Caco-2 (cell line): ENCODE results near the gene KRT6C. TPM values are rescaled to one million over a fixed set of nuclear protein-coding genes. Genes with fewer than 3 reads are reported as not detected.

ENCODE experiments used
- BruUV-seq: library from RNA; stranded (reverse); fragments of 400-500 nt; replicated peaks from 2 replicates; lab custom pipeline; 2021; lab: Mats Ljungman, UMichigan
- CTCF ChIA-PET: fragments of 300-600 bp; sonication (Branson Sonifier 250); formaldehyde crosslinking; loops from one replicate; lab custom pipeline; 2022; ENCODE audit warnings: antibody characterized with exemption; lab: Charles Lee
- POLR2A ChIA-PET: fragments of 300-600 bp; sonication (Branson Sonifier 250); formaldehyde crosslinking; loops from one replicate; lab custom pipeline; 2022; ENCODE audit warnings: antibody characterized with exemption; lab: Charles Lee
- DNase-seq, 2 experiments: peaks; one replicate each; pipeline versions ENCODE4 v3.0.0 to v3.0.0-alpha.2; 2020 to 2022
- H3K27me3 ChIP-seq: replicated peaks from 2 replicates; pipeline ENCODE4 v1.6.0; 2011; ENCODE audit warnings: low read length; ENCODE audit not compliant: control insufficient read depth, insufficient read depth
- H3K36me3 ChIP-seq: 2 replicates; pipeline ENCODE4 v1.5.1; 2011; ENCODE audit warnings: low read length; ENCODE audit not compliant: control insufficient read depth, insufficient read depth
- H3K4me1 ChIP-seq: fragments of 250-450 bp; sonication (Bioruptor Pico); 2 replicates; pipeline ENCODE4 v1.5.1; 2020; ENCODE audit warnings: mild to moderate bottlenecking
- H3K4me3 ChIP-seq: 2 replicates; pipeline ENCODE4 v1.5.1; 2011; ENCODE audit warnings: low read depth, mild to moderate bottlenecking, control low read depth, low read length
- H3K9me3 ChIP-seq: fragments of 250-450 bp; sonication (Bioruptor Pico); 2 replicates; pipeline ENCODE4 v1.5.1; 2020; ENCODE audit warnings: mild to moderate bottlenecking, moderate library complexity
- H3K27ac Mint-ChIP-seq: one replicate; pipeline ENCODE4 v1.8.0; 2022; ENCODE audit warnings: mixed read lengths; ENCODE audit not compliant: unreplicated experiment
- H3K27me3 Mint-ChIP-seq: one replicate; pipeline ENCODE4 v1.8.0; 2022; ENCODE audit warnings: mixed read lengths; ENCODE audit not compliant: insufficient read depth, unreplicated experiment
- H3K36me3 Mint-ChIP-seq: one replicate; pipeline ENCODE4 v1.8.0; 2022; ENCODE audit warnings: mild to moderate bottlenecking, mixed read lengths; ENCODE audit not compliant: insufficient read depth, unreplicated experiment
- H3K4me1 Mint-ChIP-seq: one replicate; pipeline ENCODE4 v1.8.0; 2022; ENCODE audit warnings: low read depth, mixed read lengths; ENCODE audit not compliant: unreplicated experiment
- H3K4me3 Mint-ChIP-seq: one replicate; pipeline ENCODE4 v1.8.0; 2022; ENCODE audit warnings: mild to moderate bottlenecking, moderate library complexity, mixed read lengths; ENCODE audit not compliant: unreplicated experiment
- H3K9me3 Mint-ChIP-seq: one replicate; pipeline ENCODE4 v1.8.0; 2022; ENCODE audit warnings: mixed read lengths; ENCODE audit not compliant: unreplicated experiment
- intact Hi-C: fragments of 100-400 bp; cut with micrococcal nuclease; formaldehyde crosslinking; loops from one replicate; pipeline ENCODE4 v1.10.0; 2022; ENCODE audit not compliant: unreplicated experiment
- total RNA-seq: library from RNA; stranded (reverse); gene quantifications from 2 replicates; pipeline ENCODE4 v1.2.3, GENCODE V29; 2022
- TF ChIP-seq, protein P1 (sequence below), 2 experiments: fragments of 200-600 bp in 1 of 2; IDR thresholded peaks; 1 replicate in 1 of 2; 2 replicates in 1 of 2; pipeline versions ENCODE4 v1.5.1 to v1.8.0; 2011 to 2022; ENCODE audit warnings: antibody characterized with exemption in 1 of 2, control low read depth in 1 of 2, inconsistent platforms in 1 of 2, low read depth in 1 of 2, low read length in 1 of 2, mild to moderate bottlenecking in 1 of 2, moderate library complexity in 1 of 2; ENCODE audit not compliant: insufficient read depth in 1 of 2, severe bottlenecking in 1 of 2, unreplicated experiment in 1 of 2

The KRT6C gene
- total RNA-seq, 1 experiment from 2014 or later: not detected

GRCh38 chr12:52513736-52514135, 40.1 kb upstream of the KRT6C start:
- POLR2A ChIA-PET: no interaction called here

GRCh38 chr12:52508211-52508610, 34.6 kb upstream of the KRT6C start:
- CTCF ChIA-PET: interaction anchor here (1.5 kb wide), 1 partner anchor 112 kb away, joined by 6 read pairs; no protein-coding TSS in a partner anchor
- intact Hi-C loops: no loop called here
- Histone ChIP-seq H3K27me3 (no peaks in the 10 kb centered on the region), H3K4me3 (no peak overlapping the region), H3K9me3 (0 out of 2 replicates have a peak, but pooled peaks cover 8% of the 10 kb centered on the region), H3K36me3 (no peaks in the 10 kb centered on the region), H3K4me1 (no peaks in the 10 kb centered on the region)
- peaks cover 9% of the 10 kb centered on the region for H3K9me3 Mint-ChIP-seq
- H3K27ac Mint-ChIP-seq: no peak overlapping the region
- BruUV-seq: no TSS peak
- POLR2A ChIA-PET: no interaction called here
- no peak for DNase-seq
- TF ChIP-seq, protein P1, sequence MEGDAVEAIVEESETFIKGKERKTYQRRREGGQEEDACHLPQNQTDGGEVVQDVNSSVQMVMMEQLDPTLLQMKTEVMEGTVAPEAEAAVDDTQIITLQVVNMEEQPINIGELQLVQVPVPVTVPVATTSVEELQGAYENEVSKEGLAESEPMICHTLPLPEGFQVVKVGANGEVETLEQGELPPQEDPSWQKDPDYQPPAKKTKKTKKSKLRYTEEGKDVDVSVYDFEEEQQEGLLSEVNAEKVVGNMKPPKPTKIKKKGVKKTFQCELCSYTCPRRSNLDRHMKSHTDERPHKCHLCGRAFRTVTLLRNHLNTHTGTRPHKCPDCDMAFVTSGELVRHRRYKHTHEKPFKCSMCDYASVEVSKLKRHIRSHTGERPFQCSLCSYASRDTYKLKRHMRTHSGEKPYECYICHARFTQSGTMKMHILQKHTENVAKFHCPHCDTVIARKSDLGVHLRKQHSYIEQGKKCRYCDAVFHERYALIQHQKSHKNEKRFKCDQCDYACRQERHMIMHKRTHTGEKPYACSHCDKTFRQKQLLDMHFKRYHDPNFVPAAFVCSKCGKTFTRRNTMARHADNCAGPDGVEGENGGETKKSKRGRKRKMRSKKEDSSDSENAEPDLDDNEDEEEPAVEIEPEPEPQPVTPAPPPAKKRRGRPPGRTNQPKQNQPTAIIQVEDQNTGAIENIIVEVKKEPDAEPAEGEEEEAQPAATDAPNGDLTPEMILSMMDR (IDR thresholded peaks at IDR 0.05; ENCODE audit: insufficient read depth in 1 of 2, low read depth in 1 of 2, low read length in 1 of 2, severe bottlenecking in 1 of 2, unreplicated experiment in 1 of 2): no peak
- no peak overlapping the region for H3K4me3 Mint-ChIP-seq
- H3K4me1 Mint-ChIP-seq: no peaks in the 10 kb centered on the region
- H3K36me3 Mint-ChIP-seq: no peaks in the 10 kb centered on the region
- peaks cover 17% of the 10 kb centered on the region for H3K27me3 Mint-ChIP-seq

More at GRCh38 chr12:52513736-52514135, 40.1 kb upstream of the KRT6C start:
- Mint-ChIP-seq H3K36me3 (no peaks in the 10 kb centered on the region), H3K4me1 (no peaks in the 10 kb centered on the region), H3K27me3 (peaks cover 4% of the 10 kb centered on the region), H3K9me3 (peaks cover 9% of the 10 kb centered on the region), H3K27ac (no peak overlapping the region), H3K4me3 (no peak overlapping the region)
- no peaks in the 10 kb centered on the region for H3K4me1 ChIP-seq
- intact Hi-C loops: no loop called here
- DNase-seq: no peak
- CTCF ChIA-PET: no interaction called here
- TF ChIP-seq, protein P1 (IDR thresholded peaks at IDR 0.05; ENCODE audit: insufficient read depth in 1 of 2, low read depth in 1 of 2, low read length in 1 of 2, severe bottlenecking in 1 of 2, unreplicated experiment in 1 of 2): no peak
- no peaks in the 10 kb centered on the region for H3K36me3 ChIP-seq
- BruUV-seq: no TSS peak
- H3K4me3 ChIP-seq: no peak overlapping the region
- no peaks in the 10 kb centered on the region for H3K27me3 ChIP-seq
- H3K9me3 ChIP-seq: 0 out of 2 replicates have a peak, but pooled peaks cover 8% of the 10 kb centered on the region

DNA sequence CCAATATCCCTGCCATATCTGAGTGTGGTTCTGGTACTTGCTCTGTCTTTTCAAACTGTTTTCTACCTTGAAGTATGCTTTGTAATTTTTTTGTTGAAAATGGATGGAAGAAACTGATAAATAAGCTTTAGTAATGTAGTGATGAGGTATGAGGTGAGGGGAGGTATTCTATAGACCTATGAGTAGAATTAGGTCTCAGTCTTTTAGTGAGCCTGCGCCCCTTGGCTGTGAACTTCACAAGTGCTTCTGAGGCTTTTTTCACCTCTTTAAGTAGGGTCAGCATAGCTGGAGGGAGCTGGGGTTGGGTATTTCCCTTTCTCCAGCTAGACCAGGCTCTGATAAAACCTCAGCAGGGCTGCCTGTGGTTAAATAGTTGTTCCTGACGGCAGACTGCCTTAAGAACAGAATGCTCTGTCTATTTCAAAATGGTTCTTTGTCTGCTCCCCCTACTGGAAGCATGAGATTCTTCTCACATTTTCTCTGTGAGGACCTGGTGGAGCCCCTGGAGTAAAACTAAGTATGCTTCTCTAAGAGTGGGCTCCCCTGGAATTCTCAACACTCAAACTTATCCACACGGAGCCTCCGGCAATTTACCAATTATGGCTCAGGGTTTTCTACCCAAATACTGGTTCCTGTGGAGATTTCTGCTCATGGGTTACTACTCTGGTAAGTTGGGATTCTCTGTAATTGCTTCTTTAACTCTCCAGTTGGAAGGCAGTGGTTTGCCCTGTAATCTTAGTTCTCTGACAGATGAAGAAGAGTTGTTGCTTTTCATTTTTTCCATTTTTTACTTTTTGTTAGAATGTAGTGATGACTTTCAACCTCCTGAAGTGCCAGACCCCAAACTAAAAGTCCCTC, 33.5 kb upstream of the KRT6C start:
- no peaks in the 10 kb centered on the region for H3K4me1 Mint-ChIP-seq
- no peaks in the 10 kb centered on the region for H3K4me1 ChIP-seq
- DNase-seq: peak in 1 of 2 experiments; percentile 40
- ChIA-PET CTCF (interaction anchor here (0.7 to 1.6 kb wide), 2 partner anchors 15 to 111 kb away, joined by 3 read pairs; no protein-coding TSS in a partner anchor), POLR2A (no interaction called here)
- no peaks in the 10 kb centered on the region for H3K36me3 Mint-ChIP-seq
- no TSS peak for BruUV-seq
- H3K27ac Mint-ChIP-seq: no peak overlapping the region
- H3K36me3 ChIP-seq: no peaks in the 10 kb centered on the region
- TF ChIP-seq, protein P1 (IDR thresholded peaks at IDR 0.05; ENCODE audit: insufficient read depth in 1 of 2, low read depth in 1 of 2, low read length in 1 of 2, severe bottlenecking in 1 of 2, unreplicated experiment in 1 of 2): peak; percentile 54 to 68
- peaks cover 9% of the 10 kb centered on the region for H3K9me3 Mint-ChIP-seq
- H3K4me3 Mint-ChIP-seq: no peak overlapping the region
- intact Hi-C loops: loop anchor here (1.0 kb wide), 2 partner anchors 135 to 351 kb away; no protein-coding TSS in a partner anchor
- H3K27me3 ChIP-seq: no peaks in the 10 kb centered on the region
- H3K4me3 ChIP-seq: no peak overlapping the region
- 0 out of 2 replicates have a peak, but pooled peaks cover 8% of the 10 kb centered on the region for H3K9me3 ChIP-seq
- H3K27me3 Mint-ChIP-seq: peaks cover 17% of the 10 kb centered on the region
